HepG2 (cell line): Measurements from ENCODE around the gene RPS19BP1. TPM values are rescaled to one million over a fixed set of nuclear protein-coding genes. Genes with fewer than 3 reads are reported as not detected.

Experiments
- PHF5A ChIP-seq: IDR thresholded peaks from one replicate; pipeline ENCODE4 v1.6.1; 2018; ENCODE audit warnings: low read depth, missing genetic modification reagents; ENCODE audit not compliant: unreplicated experiment
- SOX13 ChIP-seq, 3 experiments: fragments of 450-650 bp in 1 of 3; sonication (generic) in 1 of 3; formaldehyde crosslinking in 1 of 3; IDR thresholded peaks in 2 of 3; conservative IDR thresholded peaks in 1 of 3; 2 replicates each; pipeline versions ENCODE4 v1.5.0 to v1.6.1; 2016 to 2020; ENCODE audit warnings: antibody characterized with exemption in 1 of 3, mild to moderate bottlenecking in 1 of 3, missing compliant biosample characterization in 1 of 3, missing genetic modification reagents in 1 of 3, moderate library complexity in 1 of 3
- XRCC5 ChIP-seq: fragments of 200-400 bp; formaldehyde crosslinking; optimal IDR thresholded peaks from 2 replicates; pipeline ENCODE3; 2017; ENCODE audit warnings: mild to moderate bottlenecking, low read length
- ZBTB3 ChIP-seq: sonication (generic); formaldehyde crosslinking; IDR thresholded peaks from 2 replicates; pipeline ENCODE4 v1.4.0; 2020; ENCODE audit warnings: low read depth, mild to moderate bottlenecking, moderate library complexity, missing genetic modification reagents, borderline replicate concordance
- ZNF558 ChIP-seq: sonication (generic); formaldehyde crosslinking; IDR thresholded peaks from 2 replicates; pipeline ENCODE4 v1.9.0; 2022; ENCODE audit warnings: mild to moderate bottlenecking, missing genetic modification reagents, borderline replicate concordance
- ZNF629 ChIP-seq: sonication (generic); formaldehyde crosslinking; conservative IDR thresholded peaks from 2 replicates; pipeline ENCODE4 v1.5.0; 2020; ENCODE audit warnings: missing genetic modification reagents
- polyA plus RNA-seq, 8 experiments: library from polyadenylated mRNA; depleted of rRNA in 3 of 8; stranded (reverse) in 7 of 8; unstranded in 1 of 8; fragments of >200 nt; fragmentation: Illumina TruSeq in 4 of 8; extraction: Trizol in 4 of 8; gene quantifications; 2 replicates each; pipeline versions ENCODE4 v1.2.1 to v1.2.3, GENCODE V29; 2011 to 2016; ENCODE audit warnings: low read depth in 4 of 8, missing spikeins in 1 of 8, mixed read lengths in 1 of 8; ENCODE audit not compliant: insufficient read depth in 1 of 8
- total RNA-seq, 5 experiments: library from RNA; depleted of rRNA; stranded (reverse); fragments of >200 nt; fragmentation: Illumina TruSeq; extraction: Trizol; gene quantifications; 2 replicates each; pipeline ENCODE4 v1.2.3, GENCODE V29; 2016; ENCODE audit warnings: low read depth in 1 of 5
- TF ChIP-seq, protein P1 (sequence below): sonication (generic); formaldehyde crosslinking; IDR thresholded peaks from 2 replicates; pipeline ENCODE4 v1.4.0; 2020; ENCODE audit warnings: missing genetic modification reagents
- TF ChIP-seq, protein P2 (sequence below): sonication (generic); formaldehyde crosslinking; IDR thresholded peaks from 2 replicates; pipeline ENCODE4 v1.5.1; 2020; ENCODE audit warnings: missing genetic modification reagents, mild to moderate bottlenecking, borderline replicate concordance
- TF ChIP-seq, protein P3 (sequence below): sonication (generic); formaldehyde crosslinking; IDR thresholded peaks from 2 replicates; pipeline ENCODE4 v1.4.0; 2020; ENCODE audit warnings: missing genetic modification reagents, borderline replicate concordance
- TF ChIP-seq, protein P4 (sequence below): sonication (generic); formaldehyde crosslinking; IDR thresholded peaks from 2 replicates; pipeline ENCODE4 v1.5.0; 2020; ENCODE audit warnings: mild to moderate bottlenecking, missing genetic modification reagents

RPS19BP1 gene
- total and polyA plus RNA-seq, 2 of the 13 experiments (the other 11 are each of a cell fraction or from before 2014, with no cell fraction given) = 44.3 to 81.3 TPM

DNA sequence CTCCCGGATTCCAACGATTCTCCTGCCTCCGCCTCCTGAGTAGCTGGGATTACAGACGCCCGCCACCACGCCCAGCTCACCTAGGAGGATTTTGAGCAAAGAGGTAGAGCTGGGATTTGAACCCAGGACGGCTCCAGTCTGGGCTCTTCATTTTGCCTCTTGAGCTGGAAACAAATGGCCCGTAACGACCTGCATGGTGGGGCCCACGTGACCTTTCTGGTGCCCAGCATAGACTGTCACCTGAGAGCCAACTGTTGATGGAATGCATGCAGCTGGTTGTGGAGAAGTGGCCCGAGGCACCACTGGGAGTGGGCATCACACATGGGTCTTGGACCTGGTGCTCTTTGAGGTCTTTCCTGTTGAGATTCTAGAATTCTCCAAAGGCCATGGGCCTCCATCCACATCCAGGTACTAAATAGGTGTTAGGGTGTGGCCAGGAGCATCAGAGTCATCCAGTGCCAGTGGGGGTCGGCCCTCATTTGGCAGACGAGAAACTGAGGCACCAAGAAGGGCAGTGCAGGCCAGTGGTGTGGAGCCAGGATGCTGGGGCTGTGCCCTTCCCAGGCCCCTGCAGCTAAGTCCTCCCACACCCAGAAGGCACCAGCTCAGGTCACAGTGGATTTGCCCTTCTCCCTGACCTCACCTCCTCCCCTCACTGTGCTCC lies 8.3 kb downstream of the RPS19BP1 start (continued):
- TF ChIP-seq, protein P1, sequence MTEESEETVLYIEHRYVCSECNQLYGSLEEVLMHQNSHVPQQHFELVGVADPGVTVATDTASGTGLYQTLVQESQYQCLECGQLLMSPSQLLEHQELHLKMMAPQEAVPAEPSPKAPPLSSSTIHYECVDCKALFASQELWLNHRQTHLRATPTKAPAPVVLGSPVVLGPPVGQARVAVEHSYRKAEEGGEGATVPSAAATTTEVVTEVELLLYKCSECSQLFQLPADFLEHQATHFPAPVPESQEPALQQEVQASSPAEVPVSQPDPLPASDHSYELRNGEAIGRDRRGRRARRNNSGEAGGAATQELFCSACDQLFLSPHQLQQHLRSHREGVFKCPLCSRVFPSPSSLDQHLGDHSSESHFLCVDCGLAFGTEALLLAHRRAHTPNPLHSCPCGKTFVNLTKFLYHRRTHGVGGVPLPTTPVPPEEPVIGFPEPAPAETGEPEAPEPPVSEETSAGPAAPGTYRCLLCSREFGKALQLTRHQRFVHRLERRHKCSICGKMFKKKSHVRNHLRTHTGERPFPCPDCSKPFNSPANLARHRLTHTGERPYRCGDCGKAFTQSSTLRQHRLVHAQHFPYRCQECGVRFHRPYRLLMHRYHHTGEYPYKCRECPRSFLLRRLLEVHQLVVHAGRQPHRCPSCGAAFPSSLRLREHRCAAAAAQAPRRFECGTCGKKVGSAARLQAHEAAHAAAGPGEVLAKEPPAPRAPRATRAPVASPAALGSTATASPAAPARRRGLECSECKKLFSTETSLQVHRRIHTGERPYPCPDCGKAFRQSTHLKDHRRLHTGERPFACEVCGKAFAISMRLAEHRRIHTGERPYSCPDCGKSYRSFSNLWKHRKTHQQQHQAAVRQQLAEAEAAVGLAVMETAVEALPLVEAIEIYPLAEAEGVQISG = no peak
- TF ChIP-seq ZNF558 (CRISPR knock-in tag) = 0 out of 2 replicates have a peak, but pooled peaks have one; percentile 58
- TF ChIP-seq, protein P2, sequence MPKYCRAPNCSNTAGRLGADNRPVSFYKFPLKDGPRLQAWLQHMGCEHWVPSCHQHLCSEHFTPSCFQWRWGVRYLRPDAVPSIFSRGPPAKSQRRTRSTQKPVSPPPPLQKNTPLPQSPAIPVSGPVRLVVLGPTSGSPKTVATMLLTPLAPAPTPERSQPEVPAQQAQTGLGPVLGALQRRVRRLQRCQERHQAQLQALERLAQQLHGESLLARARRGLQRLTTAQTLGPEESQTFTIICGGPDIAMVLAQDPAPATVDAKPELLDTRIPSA (CRISPR knock-in tag) = no peak
- TF ChIP-seq SOX13 (IDR thresholded peaks at IDR 0.05) = no peak
- no peak for TF ChIP-seq SOX13 (CRISPR knock-in tag; conservative IDR thresholded peaks at IDR 0.05 in 1 of 2, IDR thresholded peaks at IDR 0.05 in 1 of 2)
- TF ChIP-seq PHF5A (CRISPR knock-in tag) = no peak
- no peak for TF ChIP-seq ZNF629 (CRISPR knock-in tag)
- TF ChIP-seq ZBTB3 (CRISPR knock-in tag) = no peak
- TF ChIP-seq, protein P3, sequence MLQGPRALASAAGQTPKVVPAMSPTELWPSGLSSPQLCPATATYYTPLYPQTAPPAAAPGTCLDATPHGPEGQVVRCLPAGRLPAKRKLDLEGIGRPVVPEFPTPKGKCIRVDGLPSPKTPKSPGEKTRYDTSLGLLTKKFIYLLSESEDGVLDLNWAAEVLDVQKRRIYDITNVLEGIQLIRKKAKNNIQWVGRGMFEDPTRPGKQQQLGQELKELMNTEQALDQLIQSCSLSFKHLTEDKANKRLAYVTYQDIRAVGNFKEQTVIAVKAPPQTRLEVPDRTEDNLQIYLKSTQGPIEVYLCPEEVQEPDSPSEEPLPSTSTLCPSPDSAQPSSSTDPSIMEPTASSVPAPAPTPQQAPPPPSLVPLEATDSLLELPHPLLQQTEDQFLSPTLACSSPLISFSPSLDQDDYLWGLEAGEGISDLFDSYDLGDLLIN (CRISPR knock-in tag) = no peak
- TF ChIP-seq XRCC5 = no peak
- TF ChIP-seq, protein P4, sequence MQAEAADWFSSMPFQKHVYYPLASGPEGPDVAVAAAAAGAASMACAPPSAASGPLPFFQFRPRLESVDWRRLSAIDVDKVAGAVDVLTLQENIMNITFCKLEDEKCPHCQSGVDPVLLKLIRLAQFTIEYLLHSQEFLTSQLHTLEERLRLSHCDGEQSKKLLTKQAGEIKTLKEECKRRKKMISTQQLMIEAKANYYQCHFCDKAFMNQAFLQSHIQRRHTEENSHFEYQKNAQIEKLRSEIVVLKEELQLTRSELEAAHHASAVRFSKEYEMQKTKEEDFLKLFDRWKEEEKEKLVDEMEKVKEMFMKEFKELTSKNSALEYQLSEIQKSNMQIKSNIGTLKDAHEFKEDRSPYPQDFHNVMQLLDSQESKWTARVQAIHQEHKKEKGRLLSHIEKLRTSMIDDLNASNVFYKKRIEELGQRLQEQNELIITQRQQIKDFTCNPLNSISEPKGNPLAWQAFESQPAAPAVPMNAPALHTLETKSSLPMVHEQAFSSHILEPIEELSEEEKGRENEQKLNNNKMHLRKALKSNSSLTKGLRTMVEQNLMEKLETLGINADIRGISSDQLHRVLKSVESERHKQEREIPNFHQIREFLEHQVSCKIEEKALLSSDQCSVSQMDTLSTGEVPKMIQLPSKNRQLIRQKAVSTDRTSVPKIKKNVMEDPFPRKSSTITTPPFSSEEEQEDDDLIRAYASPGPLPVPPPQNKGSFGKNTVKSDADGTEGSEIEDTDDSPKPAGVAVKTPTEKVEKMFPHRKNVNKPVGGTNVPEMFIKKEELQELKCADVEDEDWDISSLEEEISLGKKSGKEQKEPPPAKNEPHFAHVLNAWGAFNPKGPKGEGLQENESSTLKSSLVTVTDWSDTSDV (CRISPR knock-in tag) = no peak
